HCT116 (cell line): ENCODE results near the gene MYCBP2. TPM values are rescaled to one million over a fixed set of nuclear protein-coding genes. Genes with fewer than 3 reads are reported as not detected.

Source experiments
- ATAC-seq: fragments of 200-7000 bp; cut with Tn5 transposase; 2 replicates; pipeline ENCODE4 v1.9.1; 2020; ENCODE audit warnings: mild to moderate bottlenecking, moderate library complexity
- BruUV-seq: library from RNA; stranded (reverse); fragments of 400-500 nt; replicated peaks from 2 replicates; lab custom pipeline; 2021; lab: Mats Ljungman, UMichigan
- CTCF ChIA-PET: fragments of 300-600 bp; sonication (Branson Sonifier 250); formaldehyde crosslinking; loops from one replicate; lab custom pipeline; 2021; ENCODE audit warnings: antibody characterized with exemption; lab: Charles Lee
- POLR2A ChIA-PET: fragments of 300-600, 350-600 bp; sonication (Branson Sonifier 250); formaldehyde crosslinking; loops from one replicate; lab custom pipeline; 2021; ENCODE audit warnings: antibody characterized with exemption; lab: Charles Lee
- RAD21 ChIA-PET, 2 experiments: fragments of 300-600 bp; sonication (Branson Sonifier 250); formaldehyde crosslinking; loops; one replicate each; lab custom pipeline; 2023; ENCODE audit warnings: low total read pairs in 2 of 2; ENCODE audit not compliant: uncharacterized antibody in 2 of 2, unreplicated experiment in 2 of 2, low non-redundant PET in 1 of 2; lab: Charles Lee
- DNase-seq: peaks from one replicate; pipeline ENCODE4 v3.0.0-alpha.2; 2010; ENCODE audit warnings: low read depth, low spot score
- H2AFZ ChIP-seq: fragments of 200-600 bp; shearing (Covaris generic), sonication (generic); 2 replicates; pipeline ENCODE4 v1.6.1; 2017; ENCODE audit warnings: low read depth, mixed run types, mixed read lengths, antibody characterized with exemption, low read length; ENCODE audit not compliant: poor library complexity, severe bottlenecking
- H3K27ac ChIP-seq: 2 replicates; pipeline ENCODE4 v1.5.1; 2012; ENCODE audit warnings: low read depth, low read length
- H3K27me3 ChIP-seq: fragments of 200-600 bp; sonication (generic); 2 replicates; pipeline ENCODE4 v1.6.1; 2016; ENCODE audit warnings: mixed run types, low read length, mixed read lengths; ENCODE audit not compliant: insufficient read depth
- H3K36me3 ChIP-seq, 2 experiments: fragments of 200-500 bp in 1 of 2; fragments of 200-600 bp in 1 of 2; sonication (Bioruptor generic) in 1 of 2; sonication (generic) in 1 of 2; 2 replicates each; pipeline versions ENCODE4 v1.5.1 to v1.6.1; 2014 to 2016; ENCODE audit warnings: low read length in 2 of 2, inconsistent platforms in 1 of 2, mixed read lengths in 1 of 2, mixed run types in 1 of 2; ENCODE audit not compliant: insufficient read depth in 2 of 2, control insufficient read depth in 1 of 2
- H3K4me1 ChIP-seq, 2 experiments: fragments of 200-600 bp in 1 of 2; sonication (generic) in 1 of 2; 2 replicates each; pipeline versions ENCODE4 v1.5.1 to v1.6.1; 2012 to 2017; ENCODE audit warnings: low read length in 2 of 2, inconsistent platforms in 1 of 2, mild to moderate bottlenecking in 1 of 2, mixed read lengths in 1 of 2, mixed run types in 1 of 2, moderate library complexity in 1 of 2; ENCODE audit not compliant: insufficient read depth in 2 of 2, control insufficient read depth in 1 of 2
- H3K4me2 ChIP-seq: fragments of 200-600 bp; sonication (generic); 2 replicates; pipeline ENCODE4 v1.6.1; 2017; ENCODE audit warnings: mixed run types, low read length, mixed read lengths
- H3K4me3 ChIP-seq, 2 experiments: fragments of 200-600 bp in 1 of 2; sonication (generic) in 1 of 2; replicated peaks in 1 of 2; 2 replicates each; pipeline ENCODE4 v1.5.1; 2011 to 2016; ENCODE audit warnings: low read length in 2 of 2, control low read depth in 1 of 2, low read depth in 1 of 2, mild to moderate bottlenecking in 1 of 2, mixed read lengths in 1 of 2, mixed run types in 1 of 2
- H3K79me2 ChIP-seq: fragments of 200-600 bp; sonication (generic); 2 replicates; pipeline ENCODE4 v1.6.1; 2017; ENCODE audit warnings: mild to moderate bottlenecking, mixed run types, low read length, moderate library complexity, mixed read lengths; ENCODE audit not compliant: insufficient read depth
- H3K9ac ChIP-seq: fragments of 200-600 bp; sonication (generic); 2 replicates; pipeline ENCODE4 v1.6.1; 2016; ENCODE audit warnings: low read length, mixed read lengths
- H3K9me2 ChIP-seq: fragments of 200-600 bp; sonication (generic), shearing (Covaris generic); 2 replicates; pipeline ENCODE4 v1.6.1; 2017; ENCODE audit warnings: mixed run types, mild to moderate bottlenecking, moderate library complexity; ENCODE audit not compliant: insufficient read depth
- H3K9me3 ChIP-seq, 2 experiments: fragments of 200-500 bp in 1 of 2; fragments of 200-600 bp in 1 of 2; sonication (Bioruptor generic) in 1 of 2; sonication (generic) in 1 of 2; 2 replicates each; pipeline ENCODE4 v1.6.1; 2014 to 2017; ENCODE audit warnings: low read length in 2 of 2, mixed read lengths in 2 of 2, inconsistent platforms in 1 of 2, low read depth in 1 of 2, mild to moderate bottlenecking in 1 of 2, mixed run types in 1 of 2, moderate library complexity in 1 of 2; ENCODE audit not compliant: control insufficient read depth in 1 of 2, insufficient read depth in 1 of 2
- H4K20me1 ChIP-seq: fragments of 200-600 bp; sonication (generic), shearing (Covaris generic); 2 replicates; pipeline ENCODE4 v1.6.1; 2017; ENCODE audit warnings: mixed run types, mild to moderate bottlenecking, moderate library complexity; ENCODE audit not compliant: insufficient read depth
- CBX3 ChIP-seq: IDR thresholded peaks from 2 replicates; pipeline ENCODE4 v1.6.1; 2012; ENCODE audit warnings: low read depth
- EGR1 ChIP-seq: IDR thresholded peaks from 2 replicates; pipeline ENCODE4 v1.6.1; 2012; ENCODE audit warnings: low read depth
- ELF1 ChIP-seq: IDR thresholded peaks from 2 replicates; pipeline ENCODE4 v1.6.1; 2012; ENCODE audit warnings: low read depth, borderline replicate concordance
- EZH2phosphoT487 ChIP-seq: fragments of 200-600 bp; IDR thresholded peaks from 2 replicates; pipeline ENCODE4 v1.6.1; 2018; ENCODE audit warnings: antibody characterized with exemption, borderline replicate concordance
- FOSL1 ChIP-seq: IDR thresholded peaks from 2 replicates; pipeline ENCODE4 v1.6.1; 2012; ENCODE audit warnings: low read depth
- POLR2AphosphoS5 ChIP-seq: IDR thresholded peaks from 2 replicates; pipeline ENCODE4 v1.6.1; 2011; ENCODE audit warnings: mild to moderate bottlenecking, low read depth, low read length, moderate library complexity
- RAD21 ChIP-seq: IDR thresholded peaks from 2 replicates; pipeline ENCODE4 v1.6.1; 2012; ENCODE audit warnings: low read depth, mild to moderate bottlenecking
- SIN3A ChIP-seq: IDR thresholded peaks from 2 replicates; pipeline ENCODE4 v1.6.1; 2012; ENCODE audit warnings: low read depth
- SP1 ChIP-seq: IDR thresholded peaks from 2 replicates; pipeline ENCODE4 v1.6.1; 2012; ENCODE audit warnings: low read depth
- SRF ChIP-seq: IDR thresholded peaks from 2 replicates; pipeline ENCODE4 v1.6.1; 2012; ENCODE audit warnings: low read depth
- TCF7L2 ChIP-seq: IDR thresholded peaks from 2 replicates; pipeline ENCODE4 v1.7.0; 2011; ENCODE audit warnings: borderline replicate concordance, inconsistent platforms; ENCODE audit not compliant: insufficient read depth, insufficient read length; ENCODE audit errors: extremely low read depth
- ZNF274 ChIP-seq: fragments of 200-500 bp; sonication (Bioruptor generic); IDR thresholded peaks from 2 replicates; pipeline ENCODE4 v1.6.1; 2014; ENCODE audit warnings: mild to moderate bottlenecking, low read depth, low read length, inconsistent platforms
- intact Hi-C: fragments of 100-400 bp; cut with micrococcal nuclease; formaldehyde crosslinking; loops from 2 replicates; pipeline ENCODE4 v1.10.0; 2022
- total RNA-seq: library from RNA; stranded (reverse); gene quantifications from one replicate; pipeline ENCODE4 v1.2.1, GENCODE V29; 2021; ENCODE audit not compliant: unreplicated experiment
- TF ChIP-seq, protein P1 (sequence below): IDR thresholded peaks from 2 replicates; pipeline ENCODE4 v1.6.1; 2012
- TF ChIP-seq, protein P2 (sequence below): IDR thresholded peaks from 2 replicates; pipeline ENCODE4 v1.6.1; 2012
- TF ChIP-seq, protein P3 (sequence below), 3 experiments: fragments of 200-600 bp in 1 of 3; sonication (generic) in 1 of 3; IDR thresholded peaks in 2 of 3; conservative IDR thresholded peaks in 1 of 3; 2 replicates each; pipeline ENCODE4 v1.5.1; 2012 to 2017; ENCODE audit warnings: low read depth in 2 of 3, low read length in 2 of 3, antibody characterized with exemption in 1 of 3, borderline replicate concordance in 1 of 3, control low read depth in 1 of 3, mild to moderate bottlenecking in 1 of 3, mixed read lengths in 1 of 3, mixed run types in 1 of 3, moderate library complexity in 1 of 3; ENCODE audit not compliant: insufficient read depth in 1 of 3
- TF ChIP-seq, protein P4 (sequence below): IDR thresholded peaks from 2 replicates; pipeline ENCODE4 v1.6.1; 2011; ENCODE audit warnings: mild to moderate bottlenecking, low read length, moderate library complexity; ENCODE audit not compliant: insufficient replicate concordance; ENCODE audit errors: extremely low read depth

The MYCBP2 gene
- total RNA-seq, 1 experiment from 2014 or later, result 48.5 TPM

DNA sequence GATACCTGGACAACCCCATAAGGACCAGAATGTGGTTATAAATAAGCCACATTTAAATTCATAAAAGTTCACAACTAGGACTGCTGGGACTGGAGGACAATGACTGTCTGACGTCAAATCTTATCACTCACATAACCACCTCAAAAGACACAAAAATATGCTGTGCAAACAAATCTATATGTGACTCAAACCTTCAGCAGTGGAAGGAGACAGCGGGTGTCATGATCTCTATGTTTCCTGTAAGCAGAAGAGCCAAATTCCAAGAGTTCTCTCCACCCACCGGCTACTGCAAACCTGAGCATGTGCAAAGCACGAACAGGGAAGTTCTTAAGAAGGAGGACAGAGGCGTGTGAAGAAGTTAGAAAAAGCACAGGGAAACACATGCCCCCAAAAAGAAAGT is 113.2 kb downstream of the MYCBP2 start:
- TF ChIP-seq SRF, result no peak
- TF ChIP-seq, protein P1, sequence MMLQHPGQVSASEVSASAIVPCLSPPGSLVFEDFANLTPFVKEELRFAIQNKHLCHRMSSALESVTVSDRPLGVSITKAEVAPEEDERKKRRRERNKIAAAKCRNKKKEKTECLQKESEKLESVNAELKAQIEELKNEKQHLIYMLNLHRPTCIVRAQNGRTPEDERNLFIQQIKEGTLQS, result no peak
- TF ChIP-seq SP1, result no peak
- no peak for TF ChIP-seq FOSL1
- TF ChIP-seq ZNF274, result no peak
- TF ChIP-seq, protein P2, sequence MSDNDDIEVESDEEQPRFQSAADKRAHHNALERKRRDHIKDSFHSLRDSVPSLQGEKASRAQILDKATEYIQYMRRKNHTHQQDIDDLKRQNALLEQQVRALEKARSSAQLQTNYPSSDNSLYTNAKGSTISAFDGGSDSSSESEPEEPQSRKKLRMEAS, result no peak
- POLR2A ChIA-PET, result no interaction called here
- Histone ChIP-seq H3K79me2 (no peaks in the 10 kb centered on the region), H3K9me3 (no peaks in the 10 kb centered on the region), H2AFZ (no peak overlapping the region), H4K20me1 (no peaks in the 10 kb centered on the region), H3K27me3 (no peaks in the 10 kb centered on the region), H3K4me1 (no peaks in the 10 kb centered on the region), H3K4me2 (no peak overlapping the region), H3K36me3 (peaks cover 0 to 5% of the 10 kb centered on the region in 2 experiments; a peak in 1 of 4 replicates), H3K27ac (no peak overlapping the region), H3K9ac (no peak overlapping the region), H3K4me3 (no peak overlapping the region), H3K9me2 (no peaks in the 10 kb centered on the region)
- CTCF ChIA-PET, result no interaction called here
- RAD21 ChIA-PET, result no interaction called here
- intact Hi-C loops, result no loop called here
- BruUV-seq, result no TSS peak
- DNase-seq, result no peak
- ATAC-seq, result no peak

DNA sequence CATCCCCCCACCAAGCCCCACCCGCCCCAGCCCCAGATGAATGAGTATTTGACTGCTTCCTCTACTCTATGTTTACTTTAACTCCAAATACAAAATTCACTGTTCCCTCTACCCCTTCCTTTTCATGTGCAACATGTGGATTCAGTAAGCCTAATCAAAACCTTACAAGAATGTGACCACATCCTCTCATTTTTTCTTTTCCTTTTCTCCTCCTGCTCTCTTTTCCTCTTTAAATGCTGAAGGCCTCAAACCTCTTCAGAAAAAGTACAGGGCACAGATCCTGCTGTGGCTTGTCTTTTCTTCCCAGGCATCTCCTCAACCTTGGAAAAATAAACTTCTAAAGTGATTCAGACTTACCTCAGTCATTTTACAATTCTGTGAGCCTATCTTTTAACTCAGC is 119.0 kb downstream of the MYCBP2 start:
- H3K36me3 ChIP-seq, result 0 out of 4 replicates have a peak, but pooled peaks cover 0 to 4% of the 10 kb centered on the region in 2 experiments
- no peaks in the 10 kb centered on the region for H3K27me3 ChIP-seq
- POLR2A ChIA-PET, result no interaction called here
- H3K4me2 ChIP-seq, result no peak overlapping the region
- DNase-seq (no peak), ATAC-seq (no peak)
- RAD21 ChIA-PET, result no interaction called here
- H3K27ac ChIP-seq, result no peak overlapping the region
- BruUV-seq, result no TSS peak
- no peaks in the 10 kb centered on the region for H3K9me3 ChIP-seq
- H4K20me1 ChIP-seq, result no peaks in the 10 kb centered on the region
- CTCF ChIA-PET, result no interaction called here
- H3K79me2 ChIP-seq, result no peaks in the 10 kb centered on the region
- H3K9me2 ChIP-seq, result no peaks in the 10 kb centered on the region
- intact Hi-C loops, result no loop called here
- no peak overlapping the region for H3K4me3 ChIP-seq
- no peak overlapping the region for H3K9ac ChIP-seq
- H2AFZ ChIP-seq, result no peak overlapping the region
- H3K4me1 ChIP-seq, result no peaks in the 10 kb centered on the region
- no peak for TF ChIP-seq CBX3
- TF ChIP-seq, protein P1, result no peak
- no peak for TF ChIP-seq EZH2phosphoT487
- TF ChIP-seq POLR2AphosphoS5, result no peak
- no peak for TF ChIP-seq EGR1
- TF ChIP-seq, protein P3, sequence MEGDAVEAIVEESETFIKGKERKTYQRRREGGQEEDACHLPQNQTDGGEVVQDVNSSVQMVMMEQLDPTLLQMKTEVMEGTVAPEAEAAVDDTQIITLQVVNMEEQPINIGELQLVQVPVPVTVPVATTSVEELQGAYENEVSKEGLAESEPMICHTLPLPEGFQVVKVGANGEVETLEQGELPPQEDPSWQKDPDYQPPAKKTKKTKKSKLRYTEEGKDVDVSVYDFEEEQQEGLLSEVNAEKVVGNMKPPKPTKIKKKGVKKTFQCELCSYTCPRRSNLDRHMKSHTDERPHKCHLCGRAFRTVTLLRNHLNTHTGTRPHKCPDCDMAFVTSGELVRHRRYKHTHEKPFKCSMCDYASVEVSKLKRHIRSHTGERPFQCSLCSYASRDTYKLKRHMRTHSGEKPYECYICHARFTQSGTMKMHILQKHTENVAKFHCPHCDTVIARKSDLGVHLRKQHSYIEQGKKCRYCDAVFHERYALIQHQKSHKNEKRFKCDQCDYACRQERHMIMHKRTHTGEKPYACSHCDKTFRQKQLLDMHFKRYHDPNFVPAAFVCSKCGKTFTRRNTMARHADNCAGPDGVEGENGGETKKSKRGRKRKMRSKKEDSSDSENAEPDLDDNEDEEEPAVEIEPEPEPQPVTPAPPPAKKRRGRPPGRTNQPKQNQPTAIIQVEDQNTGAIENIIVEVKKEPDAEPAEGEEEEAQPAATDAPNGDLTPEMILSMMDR (IDR thresholded peaks at IDR 0.05 in 2 of 3, conservative IDR thresholded peaks at IDR 0.05 in 1 of 3; ENCODE audit: borderline replicate concordance in 1 of 3, insufficient read depth in 1 of 3, low read depth in 2 of 3, low read length in 2 of 3), result no peak
- no peak for TF ChIP-seq TCF7L2
- TF ChIP-seq SIN3A, result no peak
- TF ChIP-seq, protein P4, sequence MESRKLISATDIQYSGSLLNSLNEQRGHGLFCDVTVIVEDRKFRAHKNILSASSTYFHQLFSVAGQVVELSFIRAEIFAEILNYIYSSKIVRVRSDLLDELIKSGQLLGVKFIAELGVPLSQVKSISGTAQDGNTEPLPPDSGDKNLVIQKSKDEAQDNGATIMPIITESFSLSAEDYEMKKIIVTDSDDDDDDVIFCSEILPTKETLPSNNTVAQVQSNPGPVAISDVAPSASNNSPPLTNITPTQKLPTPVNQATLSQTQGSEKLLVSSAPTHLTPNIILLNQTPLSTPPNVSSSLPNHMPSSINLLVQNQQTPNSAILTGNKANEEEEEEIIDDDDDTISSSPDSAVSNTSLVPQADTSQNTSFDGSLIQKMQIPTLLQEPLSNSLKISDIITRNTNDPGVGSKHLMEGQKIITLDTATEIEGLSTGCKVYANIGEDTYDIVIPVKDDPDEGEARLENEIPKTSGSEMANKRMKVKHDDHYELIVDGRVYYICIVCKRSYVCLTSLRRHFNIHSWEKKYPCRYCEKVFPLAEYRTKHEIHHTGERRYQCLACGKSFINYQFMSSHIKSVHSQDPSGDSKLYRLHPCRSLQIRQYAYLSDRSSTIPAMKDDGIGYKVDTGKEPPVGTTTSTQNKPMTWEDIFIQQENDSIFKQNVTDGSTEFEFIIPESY, result no peak
- no peak for TF ChIP-seq RAD21
- TF ChIP-seq ZNF274, result no peak
- no peak for TF ChIP-seq SP1
- no peak for TF ChIP-seq ELF1
